WTC11 (cell line): ENCODE data around the gene ZNF324.

Experiments
- CBFB ChIP-seq: sonication (generic); formaldehyde crosslinking; IDR thresholded peaks from 2 replicates; pipeline ENCODE4 v1.8.1; 2022; ENCODE audit warnings: mild to moderate bottlenecking, low read depth, missing genetic modification reagents
- CREB1 ChIP-seq: sonication (generic); formaldehyde crosslinking; IDR thresholded peaks from 2 replicates; pipeline ENCODE4 v1.8.0; 2023; ENCODE audit warnings: mild to moderate bottlenecking, missing genetic modification reagents
- ETV6 ChIP-seq: sonication (generic); formaldehyde crosslinking; IDR thresholded peaks from 2 replicates; pipeline ENCODE4 v1.8.1; 2022; ENCODE audit warnings: mild to moderate bottlenecking, missing genetic modification reagents
- JUN ChIP-seq: sonication (generic); formaldehyde crosslinking; IDR thresholded peaks from 2 replicates; pipeline ENCODE4 v1.8.0; 2023; ENCODE audit warnings: mild to moderate bottlenecking, missing genetic modification reagents
- NR3C1 ChIP-seq: sonication (generic); formaldehyde crosslinking; conservative IDR thresholded peaks from 2 replicates; pipeline ENCODE4 v1.8.1; 2023; ENCODE audit warnings: low read depth, mild to moderate bottlenecking, missing genetic modification reagents
- TP53 ChIP-seq: sonication (generic); formaldehyde crosslinking; IDR thresholded peaks from 2 replicates; pipeline ENCODE4 v1.8.1; 2023; ENCODE audit warnings: mild to moderate bottlenecking, missing genetic modification reagents
- ZBTB21 ChIP-seq: sonication (generic); formaldehyde crosslinking; IDR thresholded peaks from 2 replicates; pipeline ENCODE4 v1.8.1; 2023; ENCODE audit warnings: mild to moderate bottlenecking, missing genetic modification reagents, borderline replicate concordance
- ZNF416 ChIP-seq: fragments of 250-450 bp; sonication (Bioruptor Pico); IDR thresholded peaks from 2 replicates; pipeline ENCODE4 v1.9.0; 2021; ENCODE audit warnings: mild to moderate bottlenecking, inconsistent platforms
- TF ChIP-seq, protein P1 (sequence below): fragments of 200-600 bp; IDR thresholded peaks from 2 replicates; pipeline ENCODE4 v1.8.0; 2022; ENCODE audit warnings: antibody characterized with exemption
- TF ChIP-seq, protein P2 (sequence below): fragments of 250-450 bp; sonication (Bioruptor Pico); IDR thresholded peaks from 2 replicates; pipeline ENCODE4 v2.1.2; 2022; ENCODE audit warnings: mild to moderate bottlenecking, moderate library complexity
- TF ChIP-seq, protein P3 (sequence below): sonication (generic); formaldehyde crosslinking; IDR thresholded peaks from 2 replicates; pipeline ENCODE4 v1.8.1; 2023; ENCODE audit warnings: mild to moderate bottlenecking, missing genetic modification reagents, borderline replicate concordance
- TF ChIP-seq, protein P4 (sequence below): sonication (generic); formaldehyde crosslinking; IDR thresholded peaks from 2 replicates; pipeline ENCODE4 v1.8.1; 2023; ENCODE audit warnings: mild to moderate bottlenecking, missing genetic modification reagents, moderate library complexity
- TF ChIP-seq, protein P5 (sequence below): sonication (generic); formaldehyde crosslinking; conservative IDR thresholded peaks from 2 replicates; pipeline ENCODE4 v1.8.1; 2022; ENCODE audit warnings: mild to moderate bottlenecking, missing genetic modification reagents
- TF ChIP-seq, protein P6 (sequence below): fragments of 250-450 bp; sonication (Bioruptor Pico); IDR thresholded peaks from 2 replicates; pipeline ENCODE4 v1.9.0; 2021; ENCODE audit warnings: mild to moderate bottlenecking

DNA sequence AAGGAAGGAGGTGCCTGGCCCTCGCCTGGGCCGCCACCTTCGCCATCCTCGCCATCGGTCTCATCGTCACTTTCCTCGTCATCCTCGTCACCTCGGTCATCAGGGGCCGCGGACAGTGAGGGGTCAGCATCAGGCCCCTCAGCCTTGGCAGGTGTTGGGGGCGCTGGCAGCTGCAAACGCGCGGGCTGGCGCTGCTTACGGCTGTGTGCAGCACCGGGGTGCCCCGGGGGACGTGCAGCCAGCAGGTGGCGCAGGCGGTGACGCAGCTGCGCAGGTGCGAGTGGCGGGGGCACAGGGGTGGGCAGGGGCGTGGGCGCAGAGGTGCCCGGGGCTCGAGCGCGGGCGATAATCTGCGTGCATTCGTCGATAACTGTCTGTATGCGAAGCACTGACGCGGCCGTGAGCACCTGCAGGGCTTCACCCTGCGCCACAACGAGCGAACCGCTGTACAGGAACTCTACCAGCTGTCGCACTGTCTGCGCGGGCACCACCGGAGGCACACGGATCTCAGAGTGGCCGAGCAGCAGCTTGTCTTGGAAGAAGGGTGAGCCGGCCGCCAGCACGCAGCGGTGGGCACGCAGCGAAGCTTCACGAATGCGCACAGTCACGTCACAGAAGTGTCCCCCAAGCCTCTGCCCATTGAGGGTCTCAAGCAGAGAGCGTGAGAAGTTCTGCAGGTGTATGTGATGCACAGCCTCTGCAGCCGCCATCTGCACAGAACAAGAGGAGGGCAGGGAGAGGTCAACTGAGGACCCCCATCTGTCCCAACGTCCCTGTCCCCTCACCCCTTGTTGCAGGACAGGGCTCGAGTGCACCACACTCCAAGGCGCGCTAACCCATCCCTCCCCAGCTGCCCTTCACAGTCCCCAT, 50.3 kb downstream of the ZNF324 start:
- TF ChIP-seq, protein P1, sequence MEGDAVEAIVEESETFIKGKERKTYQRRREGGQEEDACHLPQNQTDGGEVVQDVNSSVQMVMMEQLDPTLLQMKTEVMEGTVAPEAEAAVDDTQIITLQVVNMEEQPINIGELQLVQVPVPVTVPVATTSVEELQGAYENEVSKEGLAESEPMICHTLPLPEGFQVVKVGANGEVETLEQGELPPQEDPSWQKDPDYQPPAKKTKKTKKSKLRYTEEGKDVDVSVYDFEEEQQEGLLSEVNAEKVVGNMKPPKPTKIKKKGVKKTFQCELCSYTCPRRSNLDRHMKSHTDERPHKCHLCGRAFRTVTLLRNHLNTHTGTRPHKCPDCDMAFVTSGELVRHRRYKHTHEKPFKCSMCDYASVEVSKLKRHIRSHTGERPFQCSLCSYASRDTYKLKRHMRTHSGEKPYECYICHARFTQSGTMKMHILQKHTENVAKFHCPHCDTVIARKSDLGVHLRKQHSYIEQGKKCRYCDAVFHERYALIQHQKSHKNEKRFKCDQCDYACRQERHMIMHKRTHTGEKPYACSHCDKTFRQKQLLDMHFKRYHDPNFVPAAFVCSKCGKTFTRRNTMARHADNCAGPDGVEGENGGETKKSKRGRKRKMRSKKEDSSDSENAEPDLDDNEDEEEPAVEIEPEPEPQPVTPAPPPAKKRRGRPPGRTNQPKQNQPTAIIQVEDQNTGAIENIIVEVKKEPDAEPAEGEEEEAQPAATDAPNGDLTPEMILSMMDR, result no peak
- TF ChIP-seq, protein P2, sequence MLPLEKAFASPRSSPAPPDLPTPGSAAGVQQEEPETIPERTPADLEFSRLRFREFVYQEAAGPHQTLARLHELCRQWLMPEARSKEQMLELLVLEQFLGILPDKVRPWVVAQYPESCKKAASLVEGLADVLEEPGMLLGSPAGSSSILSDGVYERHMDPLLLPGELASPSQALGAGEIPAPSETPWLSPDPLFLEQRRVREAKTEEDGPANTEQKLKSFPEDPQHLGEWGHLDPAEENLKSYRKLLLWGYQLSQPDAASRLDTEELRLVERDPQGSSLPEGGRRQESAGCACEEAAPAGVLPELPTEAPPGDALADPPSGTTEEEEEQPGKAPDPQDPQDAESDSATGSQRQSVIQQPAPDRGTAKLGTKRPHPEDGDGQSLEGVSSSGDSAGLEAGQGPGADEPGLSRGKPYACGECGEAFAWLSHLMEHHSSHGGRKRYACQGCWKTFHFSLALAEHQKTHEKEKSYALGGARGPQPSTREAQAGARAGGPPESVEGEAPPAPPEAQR, result no peak
- TF ChIP-seq, protein P3, sequence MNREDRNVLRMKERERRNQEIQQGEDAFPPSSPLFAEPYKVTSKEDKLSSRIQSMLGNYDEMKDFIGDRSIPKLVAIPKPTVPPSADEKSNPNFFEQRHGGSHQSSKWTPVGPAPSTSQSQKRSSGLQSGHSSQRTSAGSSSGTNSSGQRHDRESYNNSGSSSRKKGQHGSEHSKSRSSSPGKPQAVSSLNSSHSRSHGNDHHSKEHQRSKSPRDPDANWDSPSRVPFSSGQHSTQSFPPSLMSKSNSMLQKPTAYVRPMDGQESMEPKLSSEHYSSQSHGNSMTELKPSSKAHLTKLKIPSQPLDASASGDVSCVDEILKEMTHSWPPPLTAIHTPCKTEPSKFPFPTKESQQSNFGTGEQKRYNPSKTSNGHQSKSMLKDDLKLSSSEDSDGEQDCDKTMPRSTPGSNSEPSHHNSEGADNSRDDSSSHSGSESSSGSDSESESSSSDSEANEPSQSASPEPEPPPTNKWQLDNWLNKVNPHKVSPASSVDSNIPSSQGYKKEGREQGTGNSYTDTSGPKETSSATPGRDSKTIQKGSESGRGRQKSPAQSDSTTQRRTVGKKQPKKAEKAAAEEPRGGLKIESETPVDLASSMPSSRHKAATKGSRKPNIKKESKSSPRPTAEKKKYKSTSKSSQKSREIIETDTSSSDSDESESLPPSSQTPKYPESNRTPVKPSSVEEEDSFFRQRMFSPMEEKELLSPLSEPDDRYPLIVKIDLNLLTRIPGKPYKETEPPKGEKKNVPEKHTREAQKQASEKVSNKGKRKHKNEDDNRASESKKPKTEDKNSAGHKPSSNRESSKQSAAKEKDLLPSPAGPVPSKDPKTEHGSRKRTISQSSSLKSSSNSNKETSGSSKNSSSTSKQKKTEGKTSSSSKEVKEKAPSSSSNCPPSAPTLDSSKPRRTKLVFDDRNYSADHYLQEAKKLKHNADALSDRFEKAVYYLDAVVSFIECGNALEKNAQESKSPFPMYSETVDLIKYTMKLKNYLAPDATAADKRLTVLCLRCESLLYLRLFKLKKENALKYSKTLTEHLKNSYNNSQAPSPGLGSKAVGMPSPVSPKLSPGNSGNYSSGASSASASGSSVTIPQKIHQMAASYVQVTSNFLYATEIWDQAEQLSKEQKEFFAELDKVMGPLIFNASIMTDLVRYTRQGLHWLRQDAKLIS (CRISPR knock-in tag), result no peak
- TF ChIP-seq CREB1 (CRISPR knock-in tag) (no peak), CBFB (CRISPR knock-in tag) (no peak), ZBTB21 (CRISPR knock-in tag) (no peak), NR3C1 (CRISPR knock-in tag) (no peak), JUN (CRISPR knock-in tag) (no peak), ZNF416 (CRISPR knock-in tag) (no peak), ETV6 (CRISPR knock-in tag) (no peak), TP53 (CRISPR knock-in tag) (no peak)
- TF ChIP-seq, protein P4, sequence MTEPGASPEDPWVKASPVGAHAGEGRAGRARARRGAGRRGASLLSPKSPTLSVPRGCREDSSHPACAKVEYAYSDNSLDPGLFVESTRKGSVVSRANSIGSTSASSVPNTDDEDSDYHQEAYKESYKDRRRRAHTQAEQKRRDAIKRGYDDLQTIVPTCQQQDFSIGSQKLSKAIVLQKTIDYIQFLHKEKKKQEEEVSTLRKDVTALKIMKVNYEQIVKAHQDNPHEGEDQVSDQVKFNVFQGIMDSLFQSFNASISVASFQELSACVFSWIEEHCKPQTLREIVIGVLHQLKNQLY (CRISPR knock-in tag), result no peak
- TF ChIP-seq, protein P5, sequence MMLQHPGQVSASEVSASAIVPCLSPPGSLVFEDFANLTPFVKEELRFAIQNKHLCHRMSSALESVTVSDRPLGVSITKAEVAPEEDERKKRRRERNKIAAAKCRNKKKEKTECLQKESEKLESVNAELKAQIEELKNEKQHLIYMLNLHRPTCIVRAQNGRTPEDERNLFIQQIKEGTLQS (CRISPR knock-in tag), result no peak
- TF ChIP-seq, protein P6, sequence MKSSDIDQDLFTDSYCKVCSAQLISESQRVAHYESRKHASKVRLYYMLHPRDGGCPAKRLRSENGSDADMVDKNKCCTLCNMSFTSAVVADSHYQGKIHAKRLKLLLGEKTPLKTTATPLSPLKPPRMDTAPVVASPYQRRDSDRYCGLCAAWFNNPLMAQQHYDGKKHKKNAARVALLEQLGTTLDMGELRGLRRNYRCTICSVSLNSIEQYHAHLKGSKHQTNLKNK (CRISPR knock-in tag), result no peak
